ENCODE data around the gene MRPL40. TPM values are rescaled to one million over a fixed set of nuclear protein-coding genes. Genes with fewer than 3 reads are reported as not detected.

The MRPL40 gene
- total RNA-seq, 2 experiments from 2014 or later: 22.0 to 23.6 TPM

DNA sequence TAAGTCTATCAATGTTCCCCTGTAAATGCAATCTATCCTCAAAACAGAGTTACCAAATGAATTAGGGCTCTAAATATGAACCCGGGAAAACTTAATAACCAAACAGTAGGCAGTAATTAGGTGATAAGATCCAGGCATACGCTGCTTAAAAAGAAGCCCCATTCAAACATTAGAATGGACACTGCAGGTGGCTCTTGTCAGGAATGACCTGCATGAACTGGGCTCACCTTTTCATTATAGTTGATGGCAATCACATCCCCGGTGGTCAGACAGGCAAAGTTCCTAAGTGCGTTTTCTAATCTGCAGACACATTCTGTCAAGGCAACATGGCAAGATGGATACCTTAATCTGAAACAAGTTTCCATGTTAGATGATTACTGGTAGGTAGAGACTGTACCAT lies 32.6 kb downstream of the MRPL40 start:
- peaks cover 19% of the 10 kb centered on the region for H3K36me3 Mint-ChIP-seq
- H3K27me3 Mint-ChIP-seq: no peaks in the 10 kb centered on the region
- H3K9me3 Mint-ChIP-seq: no peaks in the 10 kb centered on the region
- H3K4me1 Mint-ChIP-seq: peaks cover 5% of the 10 kb centered on the region
- H3K4me3 Mint-ChIP-seq: no peak overlapping the region
- DNase-seq: no peak
- H3K27ac Mint-ChIP-seq: no peak overlapping the region
- ATAC-seq (ENCODE audit: low read depth): no peak
- POLR2A ChIA-PET: no interaction called here

DNA sequence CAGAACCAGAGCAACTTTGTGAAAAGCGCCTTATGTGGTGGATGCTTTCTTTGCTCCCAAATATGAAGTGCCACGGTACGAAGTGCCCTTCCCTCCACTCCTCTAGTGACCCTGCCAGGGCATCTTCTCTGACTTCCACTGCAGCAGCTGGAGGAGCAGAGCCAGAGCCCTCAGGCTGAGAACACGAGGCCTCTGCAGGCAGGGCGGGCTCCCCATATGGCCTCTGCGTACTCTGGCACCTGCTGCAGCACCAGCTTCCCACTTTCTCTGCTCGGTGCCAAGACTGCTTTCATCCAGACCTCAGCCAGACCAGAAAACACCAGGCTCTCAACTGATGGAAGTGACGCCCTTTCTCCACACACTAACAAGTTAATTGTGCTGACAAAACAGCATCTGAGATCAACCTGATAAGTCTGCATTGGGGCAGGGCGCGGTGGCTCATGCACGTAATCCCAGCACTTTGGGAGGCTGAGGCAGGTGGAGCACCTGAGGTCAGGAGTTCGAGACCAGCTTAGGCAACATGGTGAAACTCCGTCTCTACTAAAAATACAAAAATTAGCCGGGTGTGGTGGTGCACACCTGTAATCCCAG lies 33.9 kb downstream of the MRPL40 start:
- DNase-seq (no peak), ATAC-seq (ENCODE audit: low read depth) (no peak)
- POLR2A ChIA-PET: interaction anchor here (0.6 kb wide), 1 partner anchor 116 kb away, joined by 3 read pairs; no protein-coding TSS in a partner anchor
- Mint-ChIP-seq H3K27me3 (no peaks in the 10 kb centered on the region), H3K36me3 (peaks cover 21% of the 10 kb centered on the region), H3K27ac (no peak overlapping the region), H3K4me3 (no peak overlapping the region), H3K4me1 (peaks cover 5% of the 10 kb centered on the region), H3K9me3 (no peaks in the 10 kb centered on the region)

DNA sequence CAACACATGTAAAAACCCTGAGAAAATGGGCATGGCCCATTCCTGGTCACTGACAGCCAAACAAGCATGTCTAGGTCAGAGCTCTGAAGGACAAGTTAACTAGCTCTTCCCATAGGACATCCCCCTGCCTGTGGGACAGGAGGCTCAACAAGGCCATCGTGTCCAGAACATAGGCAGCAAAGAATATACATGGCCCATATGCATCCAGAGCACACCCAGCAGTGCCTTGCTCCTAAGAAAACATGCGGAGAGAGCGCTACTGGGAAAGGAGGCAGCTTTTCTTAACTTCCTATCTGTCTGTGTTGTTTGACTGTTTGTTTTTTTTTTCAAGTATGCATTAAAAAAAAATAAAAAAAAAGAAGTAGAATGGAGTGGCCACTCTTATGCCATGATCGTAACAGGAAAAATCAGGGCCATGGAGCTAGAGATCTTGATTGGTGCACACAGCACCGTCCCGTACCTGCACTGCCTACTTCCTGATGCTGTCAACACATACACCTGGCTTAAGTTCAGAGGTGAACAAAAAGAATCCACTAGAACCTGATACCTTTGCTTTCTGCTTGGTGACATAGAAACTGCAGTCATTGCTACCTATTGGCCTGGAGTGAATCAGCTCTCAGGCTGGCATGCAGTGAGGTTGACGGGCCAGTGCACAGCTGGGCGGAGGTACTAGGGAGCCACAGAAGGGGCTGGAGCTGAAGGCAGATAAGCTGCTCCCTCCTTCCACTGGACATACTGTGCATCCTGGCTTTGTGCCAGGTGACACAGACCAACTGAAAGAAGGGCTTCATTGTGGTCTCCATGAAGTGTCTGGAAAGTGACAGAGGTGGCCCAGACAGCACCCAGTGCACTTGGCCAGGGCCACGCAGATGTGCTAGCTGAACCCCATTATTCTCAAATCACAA lies 34.8 kb downstream of the MRPL40 start:
- H3K4me3 Mint-ChIP-seq: no peak overlapping the region
- H3K9me3 Mint-ChIP-seq: no peaks in the 10 kb centered on the region
- H3K36me3 Mint-ChIP-seq: peaks cover 16% of the 10 kb centered on the region
- DNase-seq (no peak), ATAC-seq (ENCODE audit: low read depth) (no peak)
- no peak overlapping the region for H3K27ac Mint-ChIP-seq
- POLR2A ChIA-PET: interaction anchor here (0.6 kb wide), 1 partner anchor 116 kb away, joined by 3 read pairs; no protein-coding TSS in a partner anchor
- H3K27me3 Mint-ChIP-seq: no peaks in the 10 kb centered on the region
- peaks cover 5% of the 10 kb centered on the region for H3K4me1 Mint-ChIP-seq

DNA sequence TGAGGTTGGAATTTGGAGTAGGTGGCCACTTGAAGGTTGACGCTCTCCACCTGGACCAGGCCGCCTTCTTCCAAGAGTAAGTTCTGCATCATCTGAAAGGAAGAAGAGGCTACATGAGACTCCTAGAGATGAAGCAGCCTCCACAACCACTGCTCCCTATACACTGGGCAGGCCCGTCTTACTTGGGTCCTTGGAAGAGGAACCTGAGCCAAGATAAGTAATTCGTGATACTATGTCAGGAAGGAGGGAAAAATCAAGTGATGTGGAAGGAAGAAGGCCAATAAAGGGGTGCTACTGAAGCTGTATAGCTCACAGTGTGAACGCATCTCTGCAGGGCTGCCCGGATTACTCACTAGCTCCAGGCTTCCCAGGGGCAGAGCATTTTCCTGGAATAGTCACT lies 35.6 kb downstream of the MRPL40 start:
- POLR2A ChIA-PET: no interaction called here

DNA sequence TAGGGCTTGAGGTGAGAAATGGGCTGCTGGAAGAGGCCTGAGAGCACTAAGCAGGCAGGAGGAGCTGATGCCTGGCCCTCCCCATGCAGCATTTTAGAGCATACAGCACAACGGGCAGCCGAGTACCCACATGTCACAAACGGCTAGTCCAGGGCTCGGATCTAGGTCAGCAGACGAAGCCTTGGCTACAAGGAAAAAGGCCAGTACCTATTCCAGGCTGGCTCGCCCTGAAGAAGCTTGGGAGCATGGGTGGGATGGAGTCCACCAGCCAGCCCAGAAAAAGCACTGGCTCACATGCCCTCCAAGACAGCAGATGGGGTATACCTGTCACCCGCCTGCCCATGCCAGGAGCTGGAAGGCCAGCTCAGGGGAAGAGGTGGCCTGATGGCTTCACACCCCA lies 37.1 kb downstream of the MRPL40 start:
- Mint-ChIP-seq H3K27me3 (no peaks in the 10 kb centered on the region), H3K9me3 (no peaks in the 10 kb centered on the region), H3K4me1 (peaks cover 8% of the 10 kb centered on the region), H3K27ac (no peak overlapping the region), H3K4me3 (no peak overlapping the region), H3K36me3 (peaks cover 13% of the 10 kb centered on the region)
- DNase-seq (no peak), ATAC-seq (ENCODE audit: low read depth) (no peak)
- POLR2A ChIA-PET: no interaction called here

More for the DNA sequence above, 35.6 kb downstream of the MRPL40 start:
- Mint-ChIP-seq H3K9me3 (no peaks in the 10 kb centered on the region), H3K4me1 (peaks cover 5% of the 10 kb centered on the region), H3K36me3 (peaks cover 15% of the 10 kb centered on the region), H3K27ac (no peak overlapping the region), H3K27me3 (no peaks in the 10 kb centered on the region), H3K4me3 (no peak overlapping the region)
- ATAC-seq (ENCODE audit: low read depth) (no peak), DNase-seq (no peak)

DNA sequence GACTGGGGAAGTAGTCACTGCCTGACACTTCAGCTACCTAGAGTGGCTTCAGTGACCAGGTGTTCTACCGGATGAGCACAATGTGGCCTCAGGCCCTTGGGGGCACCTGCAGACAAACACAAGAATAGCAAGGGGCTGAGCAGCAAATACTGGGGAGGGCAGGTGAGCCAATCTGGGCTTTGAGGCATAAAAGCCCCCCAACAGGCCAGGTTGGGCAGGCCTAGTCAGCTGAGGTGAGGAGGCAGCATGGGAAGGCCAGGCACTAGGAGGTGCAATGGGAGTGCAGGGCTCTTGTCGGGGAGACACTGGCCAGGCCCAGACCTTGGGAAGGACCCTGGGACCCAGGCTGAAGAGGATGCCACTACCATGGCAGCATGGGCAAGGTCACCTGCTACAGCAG lies 37.7 kb downstream of the MRPL40 start:
- DNase-seq (no peak), ATAC-seq (ENCODE audit: low read depth) (no peak)
- Mint-ChIP-seq H3K36me3 (peaks cover 13% of the 10 kb centered on the region), H3K9me3 (no peaks in the 10 kb centered on the region), H3K27me3 (no peaks in the 10 kb centered on the region), H3K4me3 (no peak overlapping the region), H3K4me1 (peaks cover 8% of the 10 kb centered on the region), H3K27ac (no peak overlapping the region)
- POLR2A ChIA-PET: no interaction called here

DNA sequence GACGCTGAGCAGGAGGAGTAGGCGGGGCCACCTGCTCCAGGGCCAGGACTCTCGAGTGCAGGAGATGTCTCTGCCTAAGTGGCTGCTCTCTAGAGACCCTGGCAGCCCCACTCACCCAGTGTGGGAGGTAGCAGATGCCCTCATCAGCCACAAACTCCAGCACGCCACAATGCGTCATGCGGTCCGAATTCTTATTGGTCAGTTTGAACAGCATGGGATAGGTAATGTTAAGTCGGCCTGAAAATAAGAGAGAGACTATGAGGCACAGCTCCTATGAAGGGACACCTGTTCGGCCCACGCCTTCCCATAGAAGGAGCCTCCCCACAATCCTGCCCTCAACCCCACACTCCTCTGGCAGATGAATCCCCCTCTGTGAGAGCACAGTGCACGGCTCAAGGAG lies 39.2 kb downstream of the MRPL40 start:
- POLR2A ChIA-PET: no interaction called here
- Mint-ChIP-seq H3K27me3 (no peaks in the 10 kb centered on the region), H3K27ac (no peak overlapping the region), H3K4me1 (peaks cover 12% of the 10 kb centered on the region), H3K9me3 (no peaks in the 10 kb centered on the region), H3K36me3 (peaks cover 12% of the 10 kb centered on the region), H3K4me3 (no peak overlapping the region)
- DNase-seq (no peak), ATAC-seq (ENCODE audit: low read depth) (no peak)

DNA sequence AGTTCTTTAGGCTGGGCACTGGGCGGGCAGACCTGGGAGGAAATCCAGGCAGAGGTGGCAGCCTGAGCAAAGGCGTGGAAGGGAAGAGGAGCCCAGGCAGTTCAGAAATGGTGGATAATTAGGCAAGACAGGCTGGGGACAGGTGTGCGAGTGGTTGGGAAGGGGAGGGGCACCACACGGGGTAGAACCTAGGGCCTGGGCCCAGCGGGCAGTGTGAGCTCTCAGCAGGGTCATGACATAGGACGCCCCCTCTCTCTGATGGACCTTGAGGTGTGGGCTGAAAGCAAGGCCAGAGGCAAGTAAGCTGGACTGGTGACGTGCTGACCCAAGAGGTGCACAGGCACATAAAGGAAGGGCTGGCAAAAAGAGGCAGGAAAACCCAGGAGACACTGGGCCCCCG lies 39.9 kb downstream of the MRPL40 start:
- DNase-seq (no peak), ATAC-seq (ENCODE audit: low read depth) (no peak)
- Mint-ChIP-seq H3K9me3 (no peaks in the 10 kb centered on the region), H3K36me3 (peaks cover 12% of the 10 kb centered on the region), H3K27ac (no peak overlapping the region), H3K27me3 (no peaks in the 10 kb centered on the region), H3K4me1 (peaks cover 15% of the 10 kb centered on the region), H3K4me3 (no peak overlapping the region)
- POLR2A ChIA-PET: no interaction called here

DNA sequence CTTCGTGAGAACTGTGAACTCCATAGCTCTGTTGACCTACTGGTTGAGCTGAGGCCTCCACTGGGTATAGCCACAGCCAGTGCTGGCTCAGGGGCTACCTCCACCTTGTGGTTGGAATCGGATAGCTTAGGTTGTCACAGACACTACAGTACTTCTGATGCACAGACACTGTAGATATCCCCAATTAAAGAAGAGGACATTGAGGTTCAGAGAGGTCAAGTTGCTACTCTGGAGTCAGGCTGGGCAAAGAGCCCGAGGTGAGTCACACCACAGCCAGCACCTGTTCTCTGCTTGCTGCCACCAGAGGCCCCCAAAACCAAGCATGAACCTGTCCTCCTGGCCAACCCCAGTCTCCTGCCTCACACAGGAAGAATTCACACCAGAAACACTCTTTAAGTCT lies 41.2 kb downstream of the MRPL40 start:
- Mint-ChIP-seq H3K4me1 (peaks cover 24% of the 10 kb centered on the region), H3K36me3 (peaks cover 12% of the 10 kb centered on the region), H3K9me3 (no peaks in the 10 kb centered on the region), H3K4me3 (no peak overlapping the region), H3K27ac (no peak overlapping the region), H3K27me3 (no peaks in the 10 kb centered on the region)
- POLR2A ChIA-PET: no interaction called here
- DNase-seq (no peak), ATAC-seq (ENCODE audit: low read depth) (no peak)

DNA sequence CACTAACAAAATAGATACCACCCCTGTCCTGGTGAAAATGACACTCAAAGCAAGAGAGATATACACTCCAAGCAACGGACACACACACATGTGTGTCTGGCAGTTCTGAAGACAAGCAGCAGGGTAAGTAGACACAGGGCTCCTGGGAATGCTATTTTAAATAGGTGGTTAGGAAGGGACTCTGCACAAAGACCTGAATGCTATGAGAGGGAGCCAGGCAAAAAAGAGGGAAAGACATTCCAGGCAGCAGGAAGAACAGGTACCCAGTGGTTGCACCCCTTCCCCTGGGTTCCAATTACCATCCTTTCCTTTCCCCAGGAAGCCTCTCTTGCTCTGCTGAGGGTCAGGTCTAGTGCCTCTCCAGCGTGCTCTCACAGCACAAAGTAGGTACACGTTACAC lies 43.7 kb downstream of the MRPL40 start:
- no peak for DNase-seq
- no peak overlapping the region for H3K4me3 Mint-ChIP-seq
- no peak for ATAC-seq (ENCODE audit: low read depth)
- H3K9me3 Mint-ChIP-seq: no peaks in the 10 kb centered on the region
- POLR2A ChIA-PET: interaction anchor here (0.7 kb wide), 1 partner anchor 331 kb away, joined by 3 read pairs; no protein-coding TSS in a partner anchor
- H3K4me1 Mint-ChIP-seq: peaks cover 35% of the 10 kb centered on the region
- no peak overlapping the region for H3K27ac Mint-ChIP-seq
- H3K36me3 Mint-ChIP-seq: peaks cover 6% of the 10 kb centered on the region
- H3K27me3 Mint-ChIP-seq: no peaks in the 10 kb centered on the region

DNA sequence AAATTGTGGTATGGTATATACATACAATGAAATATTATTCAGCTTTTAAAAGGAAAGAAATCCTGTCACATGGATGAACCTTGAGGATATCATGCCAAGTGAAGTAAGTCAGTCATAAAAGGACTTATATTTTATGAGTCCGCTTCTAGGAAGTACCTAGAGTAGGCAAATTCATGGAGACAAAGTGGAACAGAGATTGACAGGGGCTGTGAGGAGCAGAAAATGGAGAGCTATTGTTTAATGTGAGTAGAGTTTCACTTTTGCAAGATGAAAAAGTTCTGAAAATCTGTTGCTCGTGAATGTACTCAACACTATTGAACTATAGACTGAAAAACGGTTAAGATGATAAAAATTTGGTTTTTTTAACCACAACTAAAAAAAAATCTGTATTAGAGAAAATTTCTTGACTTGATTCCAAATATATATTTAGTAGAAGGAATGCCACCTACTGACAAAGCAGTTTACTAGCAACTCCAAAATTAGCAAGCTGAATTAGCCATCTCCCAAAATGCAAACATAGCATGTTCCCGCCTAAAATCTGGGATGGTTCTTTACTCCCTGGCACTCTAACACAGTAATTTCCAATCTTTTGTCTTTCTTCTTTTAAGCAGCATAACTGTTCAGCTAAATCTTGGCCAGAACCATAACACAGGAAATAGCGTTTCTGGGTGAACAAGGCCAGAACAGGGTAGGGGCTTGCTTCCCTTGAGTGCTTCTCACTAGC lies 45.1 kb downstream of the MRPL40 start:
- peak overlapping the region; percentile 93 for H3K4me3 Mint-ChIP-seq
- H3K4me1 Mint-ChIP-seq: peaks cover 35% of the 10 kb centered on the region
- no peak for DNase-seq
- H3K27ac Mint-ChIP-seq: peak overlapping the region; percentile 77
- POLR2A ChIA-PET: interaction anchor here (1.0 to 1.6 kb wide), 4 partner anchors 30 to 333 kb away, joined by 4 to 5 read pairs (median 4); partner anchors contain the start of genes C22orf39 and ESS2
- H3K36me3 Mint-ChIP-seq: peaks cover 3% of the 10 kb centered on the region
- H3K27me3 Mint-ChIP-seq: no peaks in the 10 kb centered on the region
- no peaks in the 10 kb centered on the region for H3K9me3 Mint-ChIP-seq
- ATAC-seq (ENCODE audit: low read depth): no peak

DNA sequence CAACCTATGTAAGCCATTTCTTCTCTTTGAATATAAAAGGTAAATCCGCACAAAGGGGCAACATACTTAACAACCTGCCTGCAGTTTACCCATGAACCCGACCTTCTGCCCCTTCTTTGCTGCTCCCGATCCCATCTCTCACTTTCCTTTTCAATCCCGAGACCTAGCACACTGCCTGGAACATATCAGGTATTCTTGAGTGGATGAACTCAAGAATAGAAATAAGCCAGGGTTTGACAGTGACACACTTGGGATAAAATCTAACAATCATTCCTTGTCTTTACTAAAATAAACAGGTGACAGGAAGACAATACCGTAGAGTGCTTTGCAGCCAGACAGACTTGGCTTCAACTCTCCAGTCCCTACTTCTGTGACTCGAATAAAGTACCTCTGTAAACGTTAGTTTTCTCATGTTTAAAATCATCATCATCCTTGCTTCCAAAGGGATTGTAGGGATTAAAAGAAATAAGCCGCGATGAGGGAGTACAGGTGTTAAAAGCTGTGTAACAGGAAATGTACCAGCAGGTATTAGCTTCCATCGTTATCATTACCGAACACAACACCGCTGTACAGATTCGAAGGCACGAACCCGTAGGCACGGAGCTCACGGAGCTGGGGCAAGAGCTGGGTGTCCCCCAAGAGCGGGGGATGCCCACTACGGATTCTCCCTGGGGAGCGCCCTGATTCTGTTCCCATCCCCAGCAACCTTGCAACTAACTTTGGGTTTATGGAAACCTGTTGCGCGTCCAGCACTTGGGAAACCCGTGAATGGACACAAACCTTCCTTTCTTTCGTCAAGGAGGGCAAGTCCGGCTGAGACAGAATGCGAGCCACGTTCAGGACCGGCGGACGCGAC lies 45.9 kb downstream of the MRPL40 start:
- H3K9me3 Mint-ChIP-seq: no peaks in the 10 kb centered on the region
- POLR2A ChIA-PET: interaction anchor here (0.6 to 2.3 kb wide), 6 partner anchors 28 to 334 kb away, joined by 3 to 16 read pairs (median 4); partner anchors contain the start of genes C22orf39, ESS2, HIRA and MRPL40
- H3K4me1 Mint-ChIP-seq: peaks cover 38% of the 10 kb centered on the region

More for the DNA sequence above, 45.9 kb downstream of the MRPL40 start:
- H3K27ac Mint-ChIP-seq: peak overlapping the region; percentile 77
- no peak for ATAC-seq (ENCODE audit: low read depth)
- H3K4me3 Mint-ChIP-seq: peak overlapping the region; percentile 93
- H3K27me3 Mint-ChIP-seq: no peaks in the 10 kb centered on the region
- H3K36me3 Mint-ChIP-seq: peaks cover 6% of the 10 kb centered on the region
- DNase-seq: no peak

Measured in activated naive CD8-positive, alpha-beta T cell treated with anti-CD3 and anti-CD28 coated beads, Interleukin-2, amount 10 ng/mL, durations not matched to agents 7 days and 5 days (primary cell).